Stimulated activated effector memory CD8-positive, alpha-beta T cell treated with anti-CD3 and anti-CD28 coated beads, Interleukin-12 subunit alpha, Interleukin-12 subunit beta, amount 100 ng/mL, for 72 hours (primary cell): Measurements from ENCODE around the gene CNTN4.
"Not testable (repeated sequence)": the region's sequence is repeated elsewhere in the genome, so short reads cannot be mapped to it uniquely, and the experiment has no call there.

Source experiments
- ATAC-seq: fragments of 150-1000 bp; cut with Tn5 transposase; 2 replicates; pipeline ENCODE4 v1.10.0; 2021
- DNase-seq, 2 donors: peaks; one replicate each; pipeline ENCODE4 v3.0.0; 2021 to 2022; ENCODE audit warnings: low spot score in 2 of 2
- H3K27ac Mint-ChIP-seq: one replicate; pipeline ENCODE4 v1.8.0; 2022; ENCODE audit warnings: mild to moderate bottlenecking, mixed read lengths
- H3K36me3 Mint-ChIP-seq: one replicate; pipeline ENCODE4 v1.8.0; 2022; ENCODE audit warnings: mild to moderate bottlenecking, mixed read lengths
- H3K4me1 Mint-ChIP-seq: one replicate; pipeline ENCODE4 v1.8.0; 2022; ENCODE audit warnings: mixed read lengths
- H3K4me3 Mint-ChIP-seq: one replicate; pipeline ENCODE4 v1.8.0; 2022; ENCODE audit warnings: mild to moderate bottlenecking, mixed read lengths
- H3K9me3 Mint-ChIP-seq: one replicate; pipeline ENCODE4 v1.8.0; 2022; ENCODE audit warnings: mixed read lengths

Gene CNTN4

DNA sequence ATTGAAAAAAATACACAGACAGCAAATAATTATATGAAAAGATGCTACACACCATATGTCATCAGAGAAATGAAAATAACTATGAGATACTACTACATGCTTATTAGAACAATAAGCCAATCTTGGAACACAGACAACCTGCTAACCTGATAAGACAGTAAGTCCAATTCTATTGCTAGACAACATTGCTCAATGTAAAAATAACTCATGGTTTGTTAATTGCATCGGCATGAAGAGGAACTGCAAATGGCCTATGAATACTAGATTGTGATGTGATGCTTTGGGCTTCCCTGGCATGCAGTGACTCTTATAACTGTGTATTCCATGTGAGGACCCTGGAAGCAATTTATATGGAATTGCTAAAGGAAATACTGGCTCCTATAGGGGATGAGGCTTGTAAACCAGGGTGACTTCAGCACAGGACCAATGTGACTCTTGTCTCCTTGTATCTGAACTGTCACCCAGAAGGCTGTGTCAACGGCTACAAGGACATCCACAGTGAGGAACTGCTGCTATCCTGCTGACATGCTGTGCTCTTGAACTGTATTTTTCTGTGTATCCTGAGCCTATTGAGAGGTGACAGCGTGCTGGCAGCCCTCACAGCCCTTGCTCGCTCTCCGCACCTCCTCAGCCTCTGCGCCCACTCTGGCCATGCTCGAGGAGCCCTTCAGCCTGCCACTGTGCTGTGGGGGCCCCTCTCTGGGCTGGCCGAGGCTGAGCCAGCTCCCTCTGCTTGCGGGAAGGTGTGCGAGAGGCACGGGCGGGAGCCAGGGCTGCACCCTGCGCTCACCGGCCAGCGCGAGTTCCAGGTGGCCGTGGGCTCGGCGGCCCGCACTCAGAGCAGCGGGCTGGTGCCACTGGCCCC, 385.7 kb downstream of the CNTN4 start:
- no peaks in the 10 kb centered on the region for H3K36me3 Mint-ChIP-seq
- no peaks in the 10 kb centered on the region for H3K4me1 Mint-ChIP-seq
- ATAC-seq (no peak), DNase-seq (no peak)
- H3K4me3 Mint-ChIP-seq: no peak overlapping the region
- H3K27ac Mint-ChIP-seq: no peak overlapping the region
- H3K9me3 Mint-ChIP-seq: no peaks in the 10 kb centered on the region

GRCh38 chr3:2485027-2485375, 386.3 kb downstream of the CNTN4 start:
- Mint-ChIP-seq H3K27ac (no peak overlapping the region), H3K36me3 (no peaks in the 10 kb centered on the region), H3K9me3 (no peaks in the 10 kb centered on the region), H3K4me1 (no peaks in the 10 kb centered on the region), H3K4me3 (no peak overlapping the region)
- ATAC-seq (no peak), DNase-seq (no peak)

DNA sequence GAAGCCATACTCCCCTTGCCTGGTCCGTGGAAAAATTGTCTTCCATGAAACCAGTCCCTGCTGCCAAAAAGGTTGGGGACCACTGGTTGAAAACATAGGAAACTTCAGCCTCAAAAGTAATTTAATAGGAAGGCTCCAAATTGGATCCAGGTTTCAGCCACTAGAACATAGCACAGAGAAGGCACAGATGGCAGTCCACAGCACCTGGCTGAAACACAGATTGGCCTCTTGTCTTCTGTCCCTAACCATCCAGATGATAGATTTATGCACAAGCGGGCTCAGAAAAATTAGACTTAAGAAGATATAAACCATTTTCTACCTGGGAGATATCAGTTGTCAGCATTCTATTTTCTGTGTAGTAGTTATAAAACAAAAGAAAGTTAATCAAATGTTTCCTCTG, 397.1 kb downstream of the CNTN4 start:
- Mint-ChIP-seq H3K9me3 (no peaks in the 10 kb centered on the region), H3K36me3 (no peaks in the 10 kb centered on the region), H3K4me3 (no peak overlapping the region), H3K27ac (no peak overlapping the region), H3K4me1 (no peaks in the 10 kb centered on the region)
- DNase-seq (no peak), ATAC-seq (no peak)

DNA sequence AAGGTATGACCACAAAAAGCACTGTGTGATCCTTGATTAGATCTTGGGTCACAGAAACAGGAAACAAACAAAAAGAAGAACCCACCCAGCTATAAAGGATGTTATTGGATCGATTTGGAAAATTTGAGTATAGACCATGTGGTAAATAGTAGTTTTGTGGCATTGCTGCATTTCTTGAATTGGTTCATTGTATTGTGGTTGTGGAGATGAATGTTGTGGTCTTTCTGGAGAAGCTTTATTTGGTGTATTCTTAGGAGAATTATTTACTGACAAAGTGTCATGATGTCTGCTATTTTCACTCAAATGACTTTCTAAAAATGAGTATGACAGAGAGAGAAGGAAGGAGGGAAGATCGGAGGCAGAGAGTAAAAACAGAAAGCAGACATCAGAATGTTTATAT, 406.2 kb downstream of the CNTN4 start:
- DNase-seq (no peak), ATAC-seq (no peak)
- Mint-ChIP-seq H3K4me3 (no peak overlapping the region), H3K4me1 (no peaks in the 10 kb centered on the region), H3K27ac (no peak overlapping the region), H3K36me3 (no peaks in the 10 kb centered on the region), H3K9me3 (no peaks in the 10 kb centered on the region)

GRCh38 chr3:2506776-2507175, 408.1 kb downstream of the CNTN4 start:
- Mint-ChIP-seq H3K4me1 (no peaks in the 10 kb centered on the region), H3K36me3 (no peaks in the 10 kb centered on the region)
- ATAC-seq: no peak

DNA sequence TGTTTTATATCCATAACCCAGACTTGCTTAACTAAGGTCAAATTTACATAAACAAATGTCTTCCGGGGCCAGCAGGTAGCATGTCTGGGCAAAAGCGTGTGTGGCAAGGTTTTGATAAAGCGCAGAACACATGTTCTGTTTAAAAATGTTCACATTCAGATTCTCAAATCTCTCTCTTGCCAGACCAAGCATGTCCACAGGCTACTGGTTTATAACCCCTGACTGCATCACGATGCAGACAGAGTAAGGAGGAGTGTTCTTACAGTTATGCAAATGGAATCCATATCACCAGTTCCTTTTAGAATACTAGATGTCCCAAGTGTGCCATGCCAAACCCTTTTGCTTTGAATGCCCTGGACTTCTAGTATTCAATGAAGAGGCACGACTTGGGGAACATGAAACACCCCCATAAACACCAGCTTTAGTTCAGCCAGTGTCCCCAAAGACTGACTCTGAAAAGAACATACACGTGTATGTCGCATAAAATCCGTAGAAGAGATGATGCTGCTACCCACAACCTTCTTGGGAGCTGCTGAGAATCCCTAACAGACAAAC, 412.0 kb downstream of the CNTN4 start:
- H3K4me1 Mint-ChIP-seq: no peaks in the 10 kb centered on the region
- H3K27ac Mint-ChIP-seq: no peak overlapping the region
- ATAC-seq (no peak), DNase-seq (no peak)
- no peaks in the 10 kb centered on the region for H3K9me3 Mint-ChIP-seq
- H3K4me3 Mint-ChIP-seq: no peak overlapping the region
- H3K36me3 Mint-ChIP-seq: no peaks in the 10 kb centered on the region

More at GRCh38 chr3:2506776-2507175, 408.1 kb downstream of the CNTN4 start:
- H3K4me3 Mint-ChIP-seq: no peak overlapping the region
- no peaks in the 10 kb centered on the region for H3K9me3 Mint-ChIP-seq
- H3K27ac Mint-ChIP-seq: no peak overlapping the region
- DNase-seq: no peak

GRCh38 chr3:2511356-2511755, 412.7 kb downstream of the CNTN4 start:
- ATAC-seq: no peak
- no peaks in the 10 kb centered on the region for H3K4me1 Mint-ChIP-seq
- no peaks in the 10 kb centered on the region for H3K9me3 Mint-ChIP-seq
- no peaks in the 10 kb centered on the region for H3K36me3 Mint-ChIP-seq
- no peak overlapping the region for H3K4me3 Mint-ChIP-seq
- H3K27ac Mint-ChIP-seq: no peak overlapping the region
- DNase-seq: no peak

DNA sequence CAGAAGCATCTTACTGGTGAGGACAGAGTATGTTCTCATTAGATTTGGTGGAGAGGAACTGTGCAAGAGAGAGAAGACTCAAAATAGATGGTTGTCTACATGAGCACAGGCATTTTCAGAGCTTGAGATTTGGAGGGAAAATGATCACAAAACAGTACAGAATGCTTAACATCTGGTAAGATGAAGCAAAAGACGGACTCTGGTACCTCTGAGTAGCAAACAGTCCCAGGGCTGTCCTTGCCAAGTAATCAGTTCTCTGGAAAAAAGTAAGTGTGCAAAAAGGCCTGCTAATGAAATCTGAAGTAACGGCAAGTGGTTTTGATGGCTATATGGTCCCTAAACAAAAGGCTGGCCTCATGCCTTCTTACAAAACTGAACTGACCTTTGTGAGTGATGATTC, 414.2 kb downstream of the CNTN4 start:
- ATAC-seq (no peak), DNase-seq (no peak)
- Mint-ChIP-seq H3K27ac (no peak overlapping the region), H3K4me1 (no peaks in the 10 kb centered on the region), H3K9me3 (no peaks in the 10 kb centered on the region), H3K36me3 (no peaks in the 10 kb centered on the region), H3K4me3 (no peak overlapping the region)

GRCh38 chr3:2513986-2514385, 415.3 kb downstream of the CNTN4 start:
- no peak for DNase-seq
- Mint-ChIP-seq H3K4me1 (no peaks in the 10 kb centered on the region), H3K9me3 (no peaks in the 10 kb centered on the region), H3K36me3 (no peaks in the 10 kb centered on the region), H3K4me3 (no peak overlapping the region), H3K27ac (no peak overlapping the region)
- no peak for ATAC-seq

GRCh38 chr3:2516762-2517441, 418.2 kb downstream of the CNTN4 start:
- Mint-ChIP-seq H3K36me3 (no peaks in the 10 kb centered on the region), H3K4me1 (no peaks in the 10 kb centered on the region), H3K4me3 (no peak overlapping the region), H3K27ac (no peak overlapping the region), H3K9me3 (no peaks in the 10 kb centered on the region)
- ATAC-seq (no peak), DNase-seq (no peak)

- no peak overlapping the region for H3K4me3 Mint-ChIP-seq
- DNase-seq (no peak), ATAC-seq (no peak)
- no peaks in the 10 kb centered on the region for H3K4me1 Mint-ChIP-seq
- H3K9me3 Mint-ChIP-seq: no peaks in the 10 kb centered on the region
- no peaks in the 10 kb centered on the region for H3K36me3 Mint-ChIP-seq
- H3K27ac Mint-ChIP-seq: no peak overlapping the region
Measured at GRCh38 chr3:2517500-2518172, 419.0 kb downstream of the CNTN4 start.

GRCh38 chr3:2523281-2523836, 424.7 kb downstream of the CNTN4 start:
- no peak for DNase-seq
- H3K36me3 Mint-ChIP-seq: no peaks in the 10 kb centered on the region
- no peak overlapping the region for H3K27ac Mint-ChIP-seq
- ATAC-seq: no peak
- peaks cover 6% of the 10 kb centered on the region for H3K9me3 Mint-ChIP-seq
- H3K4me3 Mint-ChIP-seq: no peak overlapping the region
- H3K4me1 Mint-ChIP-seq: no peaks in the 10 kb centered on the region

DNA sequence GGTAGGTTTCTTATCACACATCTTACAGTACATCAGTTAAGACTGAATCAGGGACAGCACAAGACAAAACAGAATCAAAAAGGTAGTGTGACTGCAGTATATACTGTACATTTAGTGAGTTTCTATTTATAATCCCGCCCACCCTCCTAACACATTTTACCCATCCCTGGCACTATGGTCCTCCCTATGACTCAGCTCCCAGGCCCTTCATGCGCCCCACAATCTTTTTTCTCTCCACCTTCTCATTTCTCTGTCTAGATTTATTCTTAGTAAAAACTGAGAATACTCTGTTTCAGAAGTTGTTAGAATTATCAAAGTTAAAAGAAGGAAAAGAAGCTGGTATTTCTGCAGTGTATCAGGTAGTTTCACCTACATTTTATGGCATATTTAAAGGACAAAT, 427.3 kb downstream of the CNTN4 start:
- ATAC-seq (no peak), DNase-seq (no peak)
- Mint-ChIP-seq H3K9me3 (peaks cover 11% of the 10 kb centered on the region), H3K36me3 (no peaks in the 10 kb centered on the region), H3K27ac (no peak overlapping the region), H3K4me1 (no peaks in the 10 kb centered on the region), H3K4me3 (no peak overlapping the region)

GRCh38 chr3:2526926-2527325, 428.3 kb downstream of the CNTN4 start:
- ATAC-seq: no peak
- Mint-ChIP-seq H3K9me3 (peaks cover 12% of the 10 kb centered on the region), H3K4me1 (no peaks in the 10 kb centered on the region), H3K36me3 (no peaks in the 10 kb centered on the region), H3K27ac (no peak overlapping the region), H3K4me3 (no peak overlapping the region)
- DNase-seq: no peak

- DNase-seq, H3K4me3 Mint-ChIP-seq, H3K4me1 Mint-ChIP-seq, H3K27ac Mint-ChIP-seq, ATAC-seq, H3K36me3 Mint-ChIP-seq: not testable (repeated sequence)
- peaks cover 12% of the 10 kb centered on the region for H3K9me3 Mint-ChIP-seq
Measured at GRCh38 chr3:2527328-2527727, 428.7 kb downstream of the CNTN4 start.
